ENCODE measurements around the gene GSDMA.
A peak's percentile ranks its signal among the peaks of the same experiment; 100 is the strongest.

The GSDMA gene

GRCh38 chr17:39962642-39963220, at the start of gene GSDMA:
GSDMA (plus strand) TSS chr17:39963004; CDS start chr17:39965688, 2,684 bp downstream.
- no peak for DNase-seq

GRCh38 chr17:39913989-39914388, 48.8 kb upstream of the GSDMA start:
- no peak for DNase-seq

GRCh38 chr17:39915559-39915958, 47.2 kb upstream of the GSDMA start:
- DNase-seq = no peak

- DNase-seq = no peak
Observed at GRCh38 chr17:39916918-39917317, 45.9 kb upstream of the GSDMA start.

- DNase-seq = no peak
Observed at GRCh38 chr17:39919087-39919683, 43.6 kb upstream of the GSDMA start.

- DNase-seq = no peak
Observed at GRCh38 chr17:39920218-39921210, 42.3 kb upstream of the GSDMA start.

GRCh38 chr17:39921323-39921722, 41.5 kb upstream of the GSDMA start:
- no peak for DNase-seq

- DNase-seq = no peak
Observed at GRCh38 chr17:39922006-39922405, 40.8 kb upstream of the GSDMA start.

- DNase-seq = no peak
Observed at GRCh38 chr17:39923230-39923629, 39.6 kb upstream of the GSDMA start.

GRCh38 chr17:39923836-39924690, 38.7 kb upstream of the GSDMA start:
- DNase-seq = no peak

GRCh38 chr17:39924691-39925055, 38.1 kb upstream of the GSDMA start:
- DNase-seq = no peak

GRCh38 chr17:39925282-39926134, 37.3 kb upstream of the GSDMA start:
- no peak for DNase-seq

GRCh38 chr17:39926135-39926587, 36.6 kb upstream of the GSDMA start:
- DNase-seq = no peak

- DNase-seq = peak; percentile 62
Observed at GRCh38 chr17:39926588-39927100, 36.2 kb upstream of the GSDMA start.

GRCh38 chr17:39927101-39927928, 35.5 kb upstream of the GSDMA start, which contains the start of the genes LRRC3C and ORMDL3:
LRRC3C (plus strand) TSS chr17:39927732; CDS start chr17:39941524, 13,792 bp downstream.
ORMDL3 (minus strand) TSS chr17:39927601; CDS start chr17:39924203, 3,398 bp downstream.
- DNase-seq = peak; percentile 88

- DNase-seq = no peak
Observed at GRCh38 chr17:39927929-39928857, 34.6 kb upstream of the GSDMA start.

- peak; percentile 9 for DNase-seq
Observed at GRCh38 chr17:39928858-39929645, 33.8 kb upstream of the GSDMA start.

All from NK-92 treated with Interleukin-12 subunit alpha and Interleukin-12 subunit beta, amount 100 ng/mL, for 24 hours (cell line).